Dermis blood vessel endothelial cell (primary cell): ENCODE measurements around the gene RAPH1. TPM values are rescaled to one million over a fixed set of nuclear protein-coding genes. Genes with fewer than 3 reads are reported as not detected.

Experiments
- DNase-seq: peaks from one replicate; pipeline ENCODE4 v3.0.0; 2010
- total RNA-seq: library from RNA; depleted of rRNA; stranded (reverse); fragments of >200 nt; gene quantifications from 2 replicates; pipeline ENCODE4 v1.2.3, GENCODE V29; 2014

Gene RAPH1
- total RNA-seq, 1 donor from 2014 or later: 38.6 TPM

DNA sequence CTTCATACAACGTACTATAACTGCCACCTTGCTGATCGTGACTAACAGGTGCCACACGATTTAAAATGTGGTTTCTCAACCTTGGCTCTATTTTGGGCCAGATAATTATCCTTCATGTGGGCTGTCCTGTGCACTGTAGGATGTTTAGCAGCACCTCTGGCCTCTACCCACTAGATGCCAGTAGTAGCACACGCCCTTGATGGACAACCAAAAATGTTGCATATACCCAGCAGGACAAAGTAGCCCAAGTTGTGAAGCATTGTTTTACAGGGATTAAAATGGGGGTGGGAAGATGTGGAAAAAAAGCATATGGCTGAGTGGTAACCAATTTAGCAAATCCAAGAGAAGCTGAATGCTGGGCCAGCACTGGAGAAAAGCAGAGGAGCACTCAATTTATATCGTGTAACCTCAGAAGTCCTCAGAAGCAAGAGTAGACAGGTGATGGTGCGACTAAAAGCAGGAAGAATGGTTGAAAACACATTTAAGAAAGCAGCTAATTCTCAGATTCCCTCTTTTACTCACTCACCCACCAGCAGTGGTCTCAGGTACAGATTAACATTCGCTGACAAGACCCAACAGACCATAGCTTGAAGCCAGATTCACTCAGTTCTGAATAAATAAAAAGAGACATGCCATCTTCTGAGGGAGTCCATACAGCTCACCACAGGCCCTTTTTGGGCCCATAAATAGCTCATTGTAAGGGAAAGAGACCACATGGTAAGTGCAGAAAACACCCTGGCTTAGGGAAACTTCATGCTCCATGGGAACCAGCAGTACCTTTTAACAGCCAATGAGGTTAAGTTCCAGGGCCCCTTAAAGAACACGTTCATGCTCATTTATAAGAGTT is 50.6 kb downstream of the RAPH1 start:
- peak; percentile 66 for DNase-seq

DNA sequence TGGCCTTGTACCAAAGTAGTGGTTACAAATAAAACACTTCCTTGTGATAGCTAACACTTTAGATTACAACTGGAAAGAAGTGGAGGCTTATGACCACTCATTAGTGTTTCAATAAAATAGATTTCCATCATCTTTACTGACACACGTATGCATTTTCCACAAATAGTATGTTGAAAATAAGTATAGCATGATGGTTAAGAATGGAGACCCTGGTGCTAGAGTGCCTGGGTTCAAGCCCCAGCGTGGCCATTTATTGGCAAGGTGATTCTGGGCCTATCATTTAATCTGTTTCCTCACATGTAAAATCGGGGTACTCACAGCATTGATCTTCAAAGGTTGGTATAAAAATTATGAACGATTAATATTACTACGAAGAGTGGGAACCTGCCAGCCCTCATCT is 54.5 kb downstream of the RAPH1 start:
- DNase-seq: no peak

DNA sequence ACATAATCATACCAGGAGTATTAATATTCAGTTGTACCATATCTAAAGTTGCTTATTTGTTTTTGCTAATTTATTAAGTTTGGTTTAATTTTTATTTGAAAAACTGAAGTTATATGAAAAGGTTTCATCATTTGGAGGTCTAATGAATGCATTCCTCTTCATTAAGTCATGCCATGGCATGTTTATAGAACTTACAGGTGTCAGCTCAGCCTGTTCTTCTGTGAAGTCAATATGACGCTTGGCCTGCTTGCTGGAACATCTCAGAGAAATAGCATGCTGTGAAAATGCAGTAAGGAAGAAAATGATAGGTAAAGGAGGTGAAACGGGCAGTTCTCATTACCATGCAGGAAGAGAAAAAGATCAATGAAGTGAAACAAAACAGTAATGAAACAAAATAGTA is 58.2 kb downstream of the RAPH1 start:
- no peak for DNase-seq

DNA sequence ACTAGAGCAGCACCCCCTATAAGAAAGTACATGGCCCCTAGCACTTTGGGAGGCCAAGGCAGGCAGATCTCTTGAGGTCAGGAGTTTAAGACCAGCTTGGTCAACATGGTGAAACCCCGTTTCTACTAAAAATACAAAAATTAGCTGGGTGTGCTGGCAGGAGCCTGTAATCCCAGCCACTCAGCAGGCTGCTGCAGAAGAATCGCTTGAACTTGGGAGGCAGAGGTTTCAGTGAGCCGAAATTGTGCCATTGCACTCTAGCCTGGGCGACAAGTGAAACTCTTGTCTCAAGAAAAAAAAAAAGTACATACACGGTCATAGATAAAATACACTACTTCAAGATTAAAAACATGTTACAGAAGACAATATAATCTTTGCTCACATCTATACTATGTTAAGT is 63.8 kb downstream of the RAPH1 start:
- no peak for DNase-seq

DNA sequence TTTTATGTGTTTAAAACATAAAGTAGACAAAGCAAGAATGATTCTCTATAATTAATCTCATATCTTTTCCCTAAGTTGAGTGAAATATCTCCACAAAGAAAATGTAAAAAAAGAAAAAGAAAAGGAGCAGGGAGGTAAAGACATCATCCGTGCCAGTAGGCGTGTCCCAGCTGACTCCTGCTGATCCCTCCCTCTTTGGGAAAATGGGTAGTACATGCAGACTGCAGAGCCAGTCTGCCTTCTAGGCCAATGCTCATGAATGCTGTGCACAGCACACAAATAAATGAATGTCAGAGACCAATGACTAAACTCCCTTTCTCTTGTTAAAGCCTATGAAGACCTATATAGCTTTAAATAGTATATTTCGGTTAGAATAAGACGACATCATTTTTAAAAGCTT is 64.7 kb downstream of the RAPH1 start:
- no peak for DNase-seq

DNA sequence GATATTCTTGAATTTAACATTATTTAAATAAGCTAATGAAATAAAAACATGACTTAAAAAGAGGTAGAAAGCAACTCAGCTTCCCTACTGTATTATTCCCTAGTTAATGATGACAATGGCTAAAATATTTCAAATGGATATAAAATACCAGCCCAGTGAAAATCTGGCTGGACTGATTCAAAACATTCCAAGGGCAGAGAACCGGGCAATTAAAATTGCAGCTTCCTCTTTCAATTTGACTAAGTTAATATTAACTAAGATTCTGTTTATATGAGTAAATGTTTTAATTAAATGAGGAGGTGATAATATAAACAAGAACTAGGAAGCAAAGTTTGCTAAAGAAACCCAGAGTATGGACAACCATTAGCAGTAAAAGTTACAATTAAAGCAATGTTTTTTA is 65.6 kb downstream of the RAPH1 start:
- DNase-seq: no peak

DNA sequence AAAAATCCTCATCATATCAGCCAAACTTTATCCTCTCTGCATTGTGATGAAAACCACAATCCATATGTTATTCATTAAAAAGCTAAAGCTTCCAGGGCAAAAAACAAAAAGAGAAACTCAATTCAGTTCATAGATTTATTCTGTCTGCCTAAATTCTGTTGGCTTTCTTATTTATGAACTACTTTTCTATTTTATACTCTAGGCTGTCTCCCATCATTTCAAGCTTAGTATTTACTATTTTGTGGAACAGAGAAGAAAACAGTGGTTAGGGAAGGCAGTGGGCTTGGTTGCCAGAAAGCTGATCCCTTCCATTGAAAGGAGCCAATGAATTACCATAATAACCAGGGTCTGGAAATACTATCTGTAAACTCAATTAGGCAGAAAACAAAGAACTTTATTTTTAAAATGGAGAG is 71.8 kb downstream of the RAPH1 start:
- DNase-seq: no peak

DNA sequence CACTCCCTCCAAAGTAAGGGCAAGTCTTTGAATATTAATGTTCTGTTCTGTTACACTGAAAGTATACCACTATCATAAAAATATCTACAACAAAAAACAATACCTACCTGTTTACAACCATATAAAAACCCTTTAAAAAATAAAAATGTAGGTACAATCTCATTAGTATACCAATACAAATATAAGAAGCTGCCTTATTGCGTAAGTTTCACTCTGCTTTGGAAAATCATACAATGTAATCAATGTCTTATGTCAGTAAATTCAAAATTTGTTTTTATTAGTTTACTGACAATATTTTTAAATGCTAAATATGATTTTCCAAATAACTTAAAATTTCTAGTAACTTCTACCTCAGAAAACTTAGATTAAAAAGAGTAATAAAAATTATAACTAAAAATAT is 72.8 kb downstream of the RAPH1 start:
- no peak for DNase-seq

DNA sequence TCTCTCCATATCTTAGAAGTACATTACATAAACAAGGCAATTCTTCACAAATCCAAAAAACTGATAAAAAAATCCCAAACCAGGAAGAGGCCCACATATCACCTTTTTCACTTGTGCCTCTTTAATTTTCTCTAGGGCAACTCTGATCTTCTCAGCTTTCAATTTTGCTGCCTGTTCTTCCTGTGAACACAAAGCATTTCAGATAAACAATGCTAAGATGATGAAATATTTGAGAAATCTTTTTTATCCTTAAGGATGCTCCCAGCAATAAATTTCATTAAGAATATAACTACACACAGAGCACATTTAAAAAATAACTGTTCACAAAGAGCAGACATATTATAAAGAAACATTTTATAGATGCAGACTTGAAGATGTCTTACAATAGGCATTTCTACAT is 73.4 kb downstream of the RAPH1 start:
- no peak for DNase-seq

DNA sequence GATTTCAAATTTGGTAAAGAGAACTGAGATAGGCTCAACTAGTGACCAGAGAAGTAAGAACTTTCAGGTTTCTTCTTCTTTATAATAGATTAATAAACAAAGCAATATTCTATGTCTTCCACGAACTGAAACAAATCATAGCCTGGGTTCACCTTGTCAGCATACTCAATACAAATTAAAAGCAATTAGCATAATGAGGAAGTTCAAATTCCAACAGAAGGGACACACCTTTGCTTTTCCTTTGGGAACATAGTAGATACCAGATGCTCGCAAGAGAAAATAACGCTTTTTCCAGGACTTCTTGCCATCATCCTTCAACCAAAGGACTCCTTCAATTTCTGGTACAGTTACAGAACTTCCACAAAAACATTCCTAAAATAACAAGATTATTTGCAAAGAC is 79.9 kb downstream of the RAPH1 start:
- DNase-seq: no peak

DNA sequence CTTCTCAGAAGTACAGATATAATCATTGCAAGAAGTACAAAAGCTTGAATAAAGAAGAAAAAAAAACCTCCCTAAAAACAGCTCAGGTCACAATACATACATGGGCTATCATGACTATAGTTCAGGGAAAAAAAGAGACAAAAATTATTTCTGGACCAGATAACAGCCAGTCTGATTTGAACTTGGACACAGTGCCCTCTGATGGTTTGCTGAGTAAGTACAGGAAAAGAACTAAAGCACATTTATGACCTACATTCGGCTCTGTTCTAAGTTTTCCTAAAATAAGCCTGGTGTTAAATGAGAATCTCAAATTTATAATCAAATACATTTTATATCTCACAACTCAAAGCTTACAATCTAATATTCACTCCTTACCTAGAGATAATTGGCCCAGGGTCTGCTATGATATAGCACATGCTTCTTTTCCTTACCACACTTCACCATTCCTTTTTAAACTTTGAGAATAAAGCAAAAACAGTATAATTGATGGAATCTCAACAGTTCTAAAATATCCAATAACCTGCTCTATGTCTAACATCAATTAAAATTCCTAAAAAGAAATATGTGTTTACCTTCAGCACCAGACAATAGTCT is 81.1 kb downstream of the RAPH1 start:
- DNase-seq: peak; percentile 82

DNA sequence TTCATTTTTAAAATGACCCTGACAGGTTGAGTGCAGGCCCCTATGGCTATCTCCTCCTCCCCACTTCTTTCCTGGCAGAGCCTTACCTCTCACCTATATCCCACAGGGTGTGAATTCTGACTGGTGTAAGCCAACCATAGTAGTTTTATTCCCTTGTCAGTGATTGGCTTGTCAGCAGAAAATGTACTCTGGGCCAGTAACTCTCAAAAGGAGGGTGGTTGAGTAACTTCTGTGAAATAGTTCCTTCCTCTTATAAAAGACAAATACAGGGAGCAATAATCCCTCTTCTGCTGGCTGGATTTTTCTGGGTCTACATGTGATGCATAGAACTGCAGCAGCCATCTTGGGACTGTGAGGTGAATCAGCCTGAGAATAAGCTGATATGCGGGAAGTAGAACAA is 83.4 kb downstream of the RAPH1 start:
- no peak for DNase-seq

DNA sequence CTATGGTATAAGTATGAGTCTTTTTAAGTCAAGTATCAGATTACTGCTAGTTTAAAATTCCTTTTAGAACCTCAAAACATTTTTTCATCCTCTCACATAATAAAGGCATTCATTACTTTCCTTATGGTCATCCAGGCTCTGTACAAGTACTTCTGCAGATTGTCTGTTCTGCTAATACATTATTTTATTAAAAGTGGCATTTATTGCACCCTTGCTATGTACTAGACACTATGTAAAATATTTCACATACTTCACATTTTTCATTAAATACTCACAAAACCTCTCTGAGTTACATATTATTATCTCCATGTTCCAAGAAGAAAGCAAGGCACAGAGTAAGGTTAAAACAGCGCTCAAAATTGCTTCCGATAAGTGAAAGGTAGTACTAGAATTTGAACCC is 84.1 kb downstream of the RAPH1 start:
- no peak for DNase-seq

DNA sequence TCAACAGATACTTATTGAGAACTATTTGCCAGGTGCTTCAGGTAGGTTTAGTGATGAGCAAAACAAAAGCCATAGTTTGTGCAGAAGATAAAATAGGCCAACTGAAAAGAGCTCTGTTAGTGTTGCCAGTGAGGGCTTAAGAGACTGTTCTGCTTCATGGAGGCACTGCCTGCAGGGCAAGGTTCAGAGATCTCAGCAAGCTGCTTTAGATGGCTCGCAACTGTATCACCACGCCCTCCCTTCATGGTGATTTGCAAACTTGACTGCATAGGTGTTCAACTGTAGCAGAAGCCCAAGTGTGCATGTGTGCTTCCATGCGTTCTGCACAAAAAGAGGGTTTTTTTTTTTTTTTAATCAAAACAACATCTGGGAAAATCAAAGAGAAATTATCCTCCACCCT is 84.5 kb downstream of the RAPH1 start:
- no peak for DNase-seq

DNA sequence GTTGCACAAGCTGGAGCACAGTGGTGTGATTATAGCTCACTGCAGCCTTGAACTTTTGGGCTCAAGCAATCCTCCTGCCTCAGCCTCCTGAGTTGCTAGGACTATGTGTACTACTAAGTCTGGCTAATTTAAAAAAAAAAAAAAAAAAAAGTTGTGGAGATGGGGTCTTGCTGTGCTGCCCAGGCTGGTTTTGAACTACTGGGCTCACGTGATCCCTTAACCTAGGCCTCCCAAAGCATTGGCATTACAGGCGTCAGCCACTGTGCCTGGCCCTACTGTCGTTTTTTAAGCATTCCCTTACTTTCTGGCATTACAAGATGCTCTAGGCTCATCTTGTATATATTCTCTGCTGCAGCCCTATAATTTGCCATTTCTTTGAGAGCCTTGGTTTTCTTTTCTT is 88.3 kb downstream of the RAPH1 start:
- DNase-seq: no peak

DNA sequence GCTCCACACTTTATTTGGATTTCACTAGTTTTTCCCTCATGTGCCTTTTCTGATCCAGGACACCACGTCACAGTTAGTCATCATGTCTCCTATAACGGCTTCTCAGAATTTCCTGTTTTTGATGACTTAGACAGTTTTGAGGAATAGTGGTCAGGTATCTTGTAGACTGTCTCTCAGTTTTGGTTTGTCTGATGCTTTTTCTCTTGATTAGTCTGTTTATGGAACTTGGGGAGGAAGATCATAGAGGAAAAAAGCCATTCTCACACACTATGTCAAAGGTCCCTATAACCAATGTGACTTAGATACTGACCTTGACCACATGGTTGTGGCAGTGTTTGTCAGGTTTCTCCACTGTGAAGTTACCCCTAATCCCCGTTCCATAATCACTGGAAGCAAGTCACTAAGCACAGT is 89.0 kb downstream of the RAPH1 start:
- peak; percentile 82 for DNase-seq

DNA sequence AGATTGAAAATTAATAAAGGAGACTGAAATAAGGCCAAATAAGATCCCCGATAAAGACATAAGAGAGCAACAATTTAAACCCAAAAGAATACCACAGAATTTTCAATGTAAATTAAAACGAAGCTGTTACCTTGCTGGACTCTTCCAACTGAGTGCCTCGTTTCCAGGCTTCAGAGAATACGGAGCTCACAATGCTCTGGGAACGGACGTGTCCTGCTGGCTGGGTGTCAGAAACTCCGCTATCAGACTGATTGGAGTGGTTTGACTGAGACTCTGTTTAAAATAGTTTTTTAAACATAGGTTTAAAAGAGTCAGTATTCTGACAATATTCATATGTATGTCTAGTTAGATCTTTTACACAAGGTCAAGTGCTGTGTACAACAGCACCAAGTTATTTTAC is 90.4 kb downstream of the RAPH1 start:
- no peak for DNase-seq

DNA sequence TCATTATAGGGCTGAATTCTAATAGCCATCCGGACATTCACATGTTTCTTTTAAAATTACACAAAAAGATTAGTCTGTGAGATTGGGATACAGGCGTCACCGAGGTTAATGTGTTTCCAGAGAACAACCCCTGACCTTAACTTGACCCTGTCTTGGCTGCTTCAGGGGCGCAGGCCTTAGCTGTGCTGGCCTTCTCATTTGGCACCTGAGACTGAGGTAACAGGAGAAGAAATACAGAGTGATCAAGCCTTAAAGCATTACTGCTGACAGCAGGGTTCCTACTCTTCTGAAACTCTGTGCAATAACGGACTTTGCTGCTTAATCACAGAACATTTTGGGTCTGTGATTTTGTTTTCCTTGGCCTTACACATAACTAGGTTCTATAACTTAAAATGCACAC is 92.6 kb downstream of the RAPH1 start:
- no peak for DNase-seq

DNA sequence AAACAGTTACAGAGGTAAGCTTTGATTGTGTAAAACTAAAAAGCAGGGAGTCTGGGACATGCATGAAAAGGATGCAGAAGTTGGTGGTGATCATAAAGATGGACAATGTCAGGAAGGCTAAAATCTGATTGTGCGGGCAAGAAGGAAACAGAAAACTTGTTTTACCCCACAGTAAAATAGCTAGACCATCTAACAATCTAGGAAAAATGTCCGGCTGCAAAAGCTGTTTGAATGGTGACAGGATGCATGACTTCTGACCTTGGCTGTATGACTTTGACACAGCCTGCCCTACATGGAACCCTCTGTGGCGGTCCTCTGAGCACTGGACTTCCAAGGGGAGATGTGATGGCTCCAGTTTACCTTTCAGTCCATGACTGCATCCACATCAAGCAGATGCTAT is 93.6 kb downstream of the RAPH1 start:
- DNase-seq: peak; percentile 37

DNA sequence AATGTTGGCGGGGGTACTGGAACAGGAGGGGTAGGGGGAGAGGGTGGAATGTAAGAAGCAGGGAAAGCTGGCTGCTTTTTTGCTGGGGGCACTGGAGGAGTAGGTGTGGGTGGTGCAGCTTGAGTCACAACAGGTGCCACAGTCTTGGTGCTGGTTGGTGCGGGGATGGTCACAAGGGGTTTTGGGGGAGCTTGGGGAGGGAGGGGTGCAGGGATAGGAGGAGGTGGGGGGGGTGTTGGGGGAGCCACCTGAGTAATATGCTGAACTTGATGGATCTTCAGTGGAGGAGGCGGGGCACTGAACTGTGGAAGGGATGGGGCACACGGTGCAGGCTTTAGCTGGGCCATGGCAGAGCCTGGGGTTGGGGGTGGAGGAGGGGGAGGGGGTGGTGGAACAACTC is 94.4 kb downstream of the RAPH1 start:
- no peak for DNase-seq

DNA sequence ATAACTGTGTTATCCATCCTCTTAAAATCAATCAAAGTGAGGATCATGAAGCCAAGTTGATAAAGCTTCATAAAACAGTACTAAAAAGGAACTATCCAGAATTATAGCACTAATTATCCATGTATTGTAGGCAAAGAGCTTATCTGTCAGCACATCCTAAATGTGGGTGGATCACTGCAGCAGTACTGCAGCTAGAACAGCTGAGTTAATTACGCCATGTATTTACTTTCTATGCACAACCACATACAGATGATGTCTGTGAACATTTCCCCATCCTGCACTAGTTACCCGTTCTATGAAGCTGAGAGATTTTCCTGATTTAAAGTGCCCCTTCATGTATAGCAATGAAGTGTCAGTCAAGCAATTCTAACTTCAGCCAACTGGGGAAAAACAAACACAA is 96.6 kb downstream of the RAPH1 start:
- no peak for DNase-seq

DNA sequence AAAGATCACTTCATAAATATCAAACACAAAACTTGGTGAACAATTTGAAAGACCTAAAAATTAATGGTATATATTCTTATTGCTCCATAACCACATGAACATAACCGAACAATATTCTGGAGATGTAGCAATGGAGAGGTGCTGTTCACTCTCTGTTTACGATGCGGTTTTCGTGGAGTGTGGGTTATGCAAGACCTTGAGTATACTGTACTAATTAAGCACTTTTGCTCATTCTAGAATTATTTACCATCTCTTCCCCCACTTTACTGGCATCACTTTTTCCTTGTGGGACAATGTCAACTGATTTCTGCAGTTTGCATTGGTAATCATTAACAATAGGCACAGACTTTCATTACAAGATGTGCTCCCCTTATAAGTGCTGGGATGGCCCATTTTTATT is 97.6 kb downstream of the RAPH1 start:
- no peak for DNase-seq

DNA sequence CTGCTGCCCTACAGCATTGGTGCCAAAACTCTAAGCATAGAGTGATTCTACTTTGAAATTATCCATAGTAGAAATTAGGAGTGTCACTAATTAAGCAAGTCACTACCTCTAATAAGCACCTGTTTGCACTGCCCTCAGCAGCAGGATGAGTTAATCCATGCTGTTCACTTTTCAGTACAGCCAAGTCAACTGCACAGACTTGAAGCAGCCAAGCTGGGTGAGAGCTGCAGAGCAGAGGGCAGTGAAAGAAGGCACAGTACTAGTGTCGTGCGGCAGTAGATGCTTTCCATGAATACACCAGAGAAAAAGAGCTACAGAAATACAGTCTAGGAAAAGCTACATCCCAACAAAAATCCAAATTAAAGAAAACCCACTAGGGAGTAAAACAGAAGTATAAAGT is 98.6 kb downstream of the RAPH1 start:
- DNase-seq: no peak

DNA sequence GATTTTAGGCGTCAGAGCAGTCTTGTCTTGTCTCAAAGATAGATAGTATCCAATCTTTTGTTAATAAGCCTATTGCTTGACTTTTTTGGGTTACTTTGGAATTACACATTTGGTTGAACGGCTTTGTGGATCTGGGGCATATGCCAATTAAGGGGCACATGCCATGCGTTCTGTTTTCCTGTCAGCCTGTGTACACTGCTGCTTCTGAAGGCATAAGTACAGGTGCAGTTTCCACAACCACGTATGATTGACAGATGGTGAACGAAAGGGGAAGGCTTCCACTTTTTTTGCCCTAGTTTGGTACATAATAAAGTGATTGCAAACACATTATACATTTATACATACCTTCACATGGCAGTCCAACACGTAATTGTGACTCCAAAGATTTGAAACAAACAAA is 102.3 kb downstream of the RAPH1 start:
- no peak for DNase-seq
